ENCODE results near the gene RASGRF1. TPM values are rescaled to one million over a fixed set of nuclear protein-coding genes. Genes with fewer than 3 reads are reported as not detected.
A peak's percentile ranks its signal among the peaks of the same experiment; 100 is the strongest.

RASGRF1 gene
- total and polyA plus RNA-seq, 9 of the 15 experiments (the other 6 are each of a cell fraction or from before 2014, with no cell fraction given) = 0.03 to 0.58 (median 0.06) TPM; not detected in 1

- TF ChIP-seq E2F4 (CRISPR knock-in tag; IDR thresholded peaks at IDR 0.05; ENCODE audit: low read depth) (no peak; the same call in 1 of the 2 replicates), ZNF23 (CRISPR knock-in tag; IDR thresholded peaks at IDR 0.05) (no peak), ZNF785 (CRISPR knock-in tag; IDR thresholded peaks at IDR 0.05) (no peak), ZNF561 (CRISPR knock-in tag; conservative IDR thresholded peaks at IDR 0.05) (no peak), PATZ1 (CRISPR knock-in tag; IDR thresholded peaks at IDR 0.05; ENCODE audit: borderline replicate concordance) (no peak), ARHGAP35 (IDR thresholded peaks at IDR 0.05; ENCODE audit: partially characterized antibody) (no peak), ZNF134 (CRISPR knock-in tag; conservative IDR thresholded peaks at IDR 0.05) (no peak), ZNF77 (CRISPR knock-in tag; IDR thresholded peaks at IDR 0.05) (no peak), POLR3G (IDR thresholded peaks at IDR 0.05; ENCODE audit: extremely low read depth, insufficient read length, insufficient replicate concordance) (no peak), NCOR1 (IDR thresholded peaks at IDR 0.05) (no peak), HINFP (tag; conservative IDR thresholded peaks at IDR 0.05; ENCODE audit: low read depth) (no peak), POLR2G (IDR thresholded peaks at IDR 0.05; ENCODE audit: low read depth, low read length) (peak; percentile 87), ERF (CRISPR knock-in tag; IDR thresholded peaks at IDR 0.05) (peak; percentile 48; the same call in 1 of the 2 replicates), ZNF589 (CRISPR knock-in tag; IDR thresholded peaks at IDR 0.05; ENCODE audit: low read depth) (no peak), NRF1 (conservative IDR thresholded peaks at IDR 0.05 in 1 of 2, IDR thresholded peaks at IDR 0.05 in 1 of 2) (peak; percentile 44 to 60; a peak in 3 of 4 replicates), ATF1 (CRISPR knock-in tag; IDR thresholded peaks at IDR 0.05) (no peak), ATF1 (tag; IDR thresholded peaks at IDR 0.05) (peak; percentile 52), CBFB (CRISPR knock-in tag; IDR thresholded peaks at IDR 0.05) (no peak)
- TF ChIP-seq, protein P1, sequence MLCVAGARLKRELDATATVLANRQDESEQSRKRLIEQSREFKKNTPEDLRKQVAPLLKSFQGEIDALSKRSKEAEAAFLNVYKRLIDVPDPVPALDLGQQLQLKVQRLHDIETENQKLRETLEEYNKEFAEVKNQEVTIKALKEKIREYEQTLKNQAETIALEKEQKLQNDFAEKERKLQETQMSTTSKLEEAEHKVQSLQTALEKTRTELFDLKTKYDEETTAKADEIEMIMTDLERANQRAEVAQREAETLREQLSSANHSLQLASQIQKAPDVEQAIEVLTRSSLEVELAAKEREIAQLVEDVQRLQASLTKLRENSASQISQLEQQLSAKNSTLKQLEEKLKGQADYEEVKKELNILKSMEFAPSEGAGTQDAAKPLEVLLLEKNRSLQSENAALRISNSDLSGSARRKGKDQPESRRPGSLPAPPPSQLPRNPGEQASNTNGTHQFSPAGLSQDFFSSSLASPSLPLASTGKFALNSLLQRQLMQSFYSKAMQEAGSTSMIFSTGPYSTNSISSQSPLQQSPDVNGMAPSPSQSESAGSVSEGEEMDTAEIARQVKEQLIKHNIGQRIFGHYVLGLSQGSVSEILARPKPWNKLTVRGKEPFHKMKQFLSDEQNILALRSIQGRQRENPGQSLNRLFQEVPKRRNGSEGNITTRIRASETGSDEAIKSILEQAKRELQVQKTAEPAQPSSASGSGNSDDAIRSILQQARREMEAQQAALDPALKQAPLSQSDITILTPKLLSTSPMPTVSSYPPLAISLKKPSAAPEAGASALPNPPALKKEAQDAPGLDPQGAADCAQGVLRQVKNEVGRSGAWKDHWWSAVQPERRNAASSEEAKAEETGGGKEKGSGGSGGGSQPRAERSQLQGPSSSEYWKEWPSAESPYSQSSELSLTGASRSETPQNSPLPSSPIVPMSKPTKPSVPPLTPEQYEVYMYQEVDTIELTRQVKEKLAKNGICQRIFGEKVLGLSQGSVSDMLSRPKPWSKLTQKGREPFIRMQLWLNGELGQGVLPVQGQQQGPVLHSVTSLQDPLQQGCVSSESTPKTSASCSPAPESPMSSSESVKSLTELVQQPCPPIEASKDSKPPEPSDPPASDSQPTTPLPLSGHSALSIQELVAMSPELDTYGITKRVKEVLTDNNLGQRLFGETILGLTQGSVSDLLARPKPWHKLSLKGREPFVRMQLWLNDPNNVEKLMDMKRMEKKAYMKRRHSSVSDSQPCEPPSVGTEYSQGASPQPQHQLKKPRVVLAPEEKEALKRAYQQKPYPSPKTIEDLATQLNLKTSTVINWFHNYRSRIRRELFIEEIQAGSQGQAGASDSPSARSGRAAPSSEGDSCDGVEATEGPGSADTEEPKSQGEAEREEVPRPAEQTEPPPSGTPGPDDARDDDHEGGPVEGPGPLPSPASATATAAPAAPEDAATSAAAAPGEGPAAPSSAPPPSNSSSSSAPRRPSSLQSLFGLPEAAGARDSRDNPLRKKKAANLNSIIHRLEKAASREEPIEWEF (CRISPR knock-in tag; IDR thresholded peaks at IDR 0.05) = no peak
Measured at GRCh38 chr15:78944669-78945407, 145.7 kb downstream of the RASGRF1 start, which contains the start of gene CTSH (continued).
